GM12865 (cell line): ENCODE measurements around the gene HPS4.

Source experiments
- DNase-seq: peaks from one replicate; pipeline ENCODE4 v3.0.0; 2010; ENCODE audit warnings: low read depth
- H3K4me3 ChIP-seq: 2 replicates; pipeline ENCODE4 v1.5.1; 2011; ENCODE audit warnings: mild to moderate bottlenecking, low read depth, low read length, control low read depth
- CTCF ChIP-seq: IDR thresholded peaks from 2 replicates; pipeline ENCODE4 v1.5.1; 2011; ENCODE audit warnings: low read length, control low read depth, low read depth, inconsistent platforms; ENCODE audit not compliant: insufficient read depth; ENCODE audit errors: missing control alignments

Gene HPS4

GRCh38 chr22:26452236-26453016, 31.2 kb downstream of the HPS4 start:
- no peak overlapping the region for H3K4me3 ChIP-seq
- no peak for TF ChIP-seq CTCF
- DNase-seq, result no peak

GRCh38 chr22:26450453-26451185, 33.0 kb downstream of the HPS4 start:
- H3K4me3 ChIP-seq, result no peak overlapping the region
- no peak for TF ChIP-seq CTCF
- no peak for DNase-seq

DNA sequence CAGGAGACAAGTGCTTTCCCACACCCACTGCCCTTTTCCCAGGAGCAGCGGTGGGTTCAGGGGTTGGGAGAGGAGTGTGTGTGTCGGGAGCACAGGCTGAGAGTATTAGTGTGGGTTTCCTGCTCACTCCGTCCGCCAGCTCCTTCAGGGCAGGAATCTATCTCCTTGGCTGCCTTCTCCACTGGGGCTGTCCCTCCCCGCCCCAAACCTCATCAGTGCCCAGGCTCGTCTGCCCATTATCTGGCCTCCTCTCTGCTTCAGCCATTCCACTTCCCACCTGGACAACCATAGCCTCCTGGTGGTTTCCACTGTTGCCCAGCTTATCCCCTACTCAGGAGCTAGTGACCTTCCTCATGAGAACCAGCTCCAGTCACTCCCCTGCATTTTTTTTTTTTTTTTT, 34.6 kb downstream of the HPS4 start:
- no peak for TF ChIP-seq CTCF
- no peak overlapping the region for H3K4me3 ChIP-seq
- no peak for DNase-seq

DNA sequence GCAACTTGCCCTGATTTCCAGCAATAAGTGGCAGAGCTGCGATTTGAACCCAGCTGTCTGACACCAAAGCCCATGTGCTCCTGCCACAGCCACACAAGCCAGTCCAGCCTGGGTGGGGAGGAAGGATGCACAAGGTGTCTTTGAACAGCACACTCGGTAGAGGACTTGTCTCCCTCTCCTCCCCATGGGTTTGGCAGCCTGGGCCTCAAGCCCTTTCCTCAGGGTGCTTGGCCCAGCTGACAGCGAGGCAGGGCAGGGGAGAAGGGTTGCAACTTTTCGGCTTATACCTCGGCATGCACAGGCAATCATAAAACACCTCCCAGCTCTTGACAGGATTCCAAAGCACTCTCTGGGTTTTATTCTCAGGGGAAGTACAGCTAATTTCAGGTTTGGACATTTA, 35.2 kb downstream of the HPS4 start:
- DNase-seq, result no peak
- TF ChIP-seq CTCF, result no peak
- no peak overlapping the region for H3K4me3 ChIP-seq

- no peak for DNase-seq
- TF ChIP-seq CTCF, result no peak
- H3K4me3 ChIP-seq, result no peak overlapping the region
Measured at GRCh38 chr22:26447584-26448329, 35.8 kb downstream of the HPS4 start.

GRCh38 chr22:26446808-26447515, 36.6 kb downstream of the HPS4 start:
- TF ChIP-seq CTCF, result no peak
- H3K4me3 ChIP-seq, result no peak overlapping the region
- no peak for DNase-seq
